HFFc6 (cell line): Measurements from ENCODE around the gene DNAH2. TPM values are rescaled to one million over a fixed set of nuclear protein-coding genes. Genes with fewer than 3 reads are reported as not detected.

Source experiments
- DNase-seq: peaks from one replicate; pipeline ENCODE4 v3.0.0-alpha.2; 2018
- H3K27ac Mint-ChIP-seq: 2 replicates; pipeline ENCODE4 v1.8.0; 2020; ENCODE audit warnings: mild to moderate bottlenecking, mixed read lengths
- H3K27me3 Mint-ChIP-seq: 2 replicates; pipeline ENCODE4 v1.8.0; 2021; ENCODE audit warnings: mild to moderate bottlenecking, moderate library complexity, mixed read lengths; ENCODE audit not compliant: insufficient read depth
- H3K36me3 Mint-ChIP-seq: 2 replicates; pipeline ENCODE4 v1.8.0; 2021; ENCODE audit warnings: low read depth, mixed read lengths
- H3K4me1 Mint-ChIP-seq: 2 replicates; pipeline ENCODE4 v1.8.0; 2020; ENCODE audit warnings: low read depth, mixed read lengths
- H3K4me3 Mint-ChIP-seq: 2 replicates; pipeline ENCODE4 v1.8.0; 2020; ENCODE audit warnings: mild to moderate bottlenecking, moderate library complexity, mixed read lengths
- H3K9me3 Mint-ChIP-seq: 2 replicates; pipeline ENCODE4 v1.8.0; 2020; ENCODE audit warnings: mild to moderate bottlenecking, mixed read lengths
- total RNA-seq, 6 experiments: library from RNA; stranded (reverse); fragmentation: NEBNext Ultra II Directional; extraction: Animal tissue kit (Norgen Biotek cat#: 25700); gene quantifications; 2 replicates in 1 of 6; 3 replicates in 5 of 6; pipeline ENCODE4 v1.2.3, GENCODE V29; 2021
- TF ChIP-seq, protein P1 (sequence below): fragments of 200-600 bp; sonication (generic); IDR thresholded peaks from 2 replicates; pipeline ENCODE4 v1.5.0; 2021; ENCODE audit warnings: antibody characterized with exemption, mild to moderate bottlenecking

DNAH2 gene
- total RNA-seq, 6 experiments from 2014 or later, result not detected

DNA sequence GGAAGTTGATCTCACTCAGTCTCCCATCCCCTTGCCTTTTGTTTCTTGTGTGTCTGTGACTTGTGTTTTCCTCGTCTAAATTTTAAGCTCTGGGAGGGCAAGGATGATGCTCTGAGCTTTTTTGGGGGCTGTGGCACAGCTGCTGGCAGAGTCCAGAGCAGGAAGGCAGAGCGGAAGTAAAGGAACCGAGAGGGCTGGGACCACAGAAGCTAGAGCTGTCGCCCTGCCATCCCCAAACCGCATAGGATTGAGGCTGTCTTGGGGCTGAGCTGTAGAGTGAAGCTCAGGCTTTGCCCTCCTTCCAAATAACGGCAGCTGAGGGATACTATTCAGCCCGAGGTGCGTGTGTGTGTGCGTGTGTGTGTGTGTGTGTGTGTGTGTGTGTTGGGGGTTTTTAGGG, 3.8 kb upstream of the DNAH2 start:
- Mint-ChIP-seq H3K27me3 (peaks cover 27% of the 10 kb centered on the region), H3K27ac (no peak overlapping the region)

DNA sequence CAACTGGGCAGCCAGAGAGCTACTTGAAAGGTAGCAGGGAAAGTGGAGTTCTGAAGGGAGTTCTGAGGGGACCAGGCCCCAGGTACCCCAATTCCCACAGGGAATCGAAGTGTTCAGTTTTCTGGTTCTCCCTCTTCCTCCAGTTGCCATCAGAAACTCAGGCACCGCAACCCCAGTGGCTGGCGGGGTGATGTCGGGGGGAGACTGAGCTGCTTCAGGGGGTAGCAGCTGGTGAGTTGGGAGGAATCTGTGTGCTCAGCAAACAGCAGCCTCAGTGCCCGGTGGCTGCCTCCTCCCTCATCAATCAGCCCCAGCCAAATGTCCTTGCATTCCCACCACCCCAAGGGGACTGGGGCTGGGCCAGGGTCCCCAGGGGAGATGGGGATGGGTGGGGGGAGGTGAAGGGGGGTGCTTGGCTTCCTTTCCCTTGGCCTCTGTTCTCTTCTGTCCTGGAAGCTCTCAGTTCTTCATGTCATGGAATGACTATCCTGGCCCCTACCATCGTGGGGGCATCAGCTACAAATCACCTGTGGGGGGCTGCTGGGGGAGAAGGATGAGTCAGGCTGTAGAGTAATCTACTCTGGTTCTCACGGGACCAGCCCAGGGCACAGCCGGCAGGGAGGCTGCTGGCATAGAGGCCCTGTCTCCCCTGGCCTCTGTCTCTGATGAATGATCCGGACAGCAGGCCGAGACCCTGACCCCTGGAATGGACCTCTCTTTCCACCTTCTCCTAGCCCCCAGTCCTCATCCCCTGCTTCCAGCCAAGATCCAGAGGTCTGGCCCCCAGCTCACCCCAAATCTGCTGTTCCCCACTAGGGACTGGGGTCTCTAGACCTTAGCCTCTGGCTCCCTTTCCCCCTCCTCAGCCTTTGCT, 2.6 kb upstream of the DNAH2 start:
- Mint-ChIP-seq H3K9me3 (no peaks in the 10 kb centered on the region), H3K36me3 (no peaks in the 10 kb centered on the region), H3K4me1 (peaks cover 15% of the 10 kb centered on the region), H3K27me3 (peaks cover 36% of the 10 kb centered on the region), H3K27ac (no peak overlapping the region), H3K4me3 (no peak overlapping the region)
- no peak for DNase-seq
- TF ChIP-seq, protein P1, sequence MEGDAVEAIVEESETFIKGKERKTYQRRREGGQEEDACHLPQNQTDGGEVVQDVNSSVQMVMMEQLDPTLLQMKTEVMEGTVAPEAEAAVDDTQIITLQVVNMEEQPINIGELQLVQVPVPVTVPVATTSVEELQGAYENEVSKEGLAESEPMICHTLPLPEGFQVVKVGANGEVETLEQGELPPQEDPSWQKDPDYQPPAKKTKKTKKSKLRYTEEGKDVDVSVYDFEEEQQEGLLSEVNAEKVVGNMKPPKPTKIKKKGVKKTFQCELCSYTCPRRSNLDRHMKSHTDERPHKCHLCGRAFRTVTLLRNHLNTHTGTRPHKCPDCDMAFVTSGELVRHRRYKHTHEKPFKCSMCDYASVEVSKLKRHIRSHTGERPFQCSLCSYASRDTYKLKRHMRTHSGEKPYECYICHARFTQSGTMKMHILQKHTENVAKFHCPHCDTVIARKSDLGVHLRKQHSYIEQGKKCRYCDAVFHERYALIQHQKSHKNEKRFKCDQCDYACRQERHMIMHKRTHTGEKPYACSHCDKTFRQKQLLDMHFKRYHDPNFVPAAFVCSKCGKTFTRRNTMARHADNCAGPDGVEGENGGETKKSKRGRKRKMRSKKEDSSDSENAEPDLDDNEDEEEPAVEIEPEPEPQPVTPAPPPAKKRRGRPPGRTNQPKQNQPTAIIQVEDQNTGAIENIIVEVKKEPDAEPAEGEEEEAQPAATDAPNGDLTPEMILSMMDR, result no peak

More for the DNA sequence above, 3.8 kb upstream of the DNAH2 start:
- H3K4me1 Mint-ChIP-seq, result peaks cover 15% of the 10 kb centered on the region
- H3K4me3 Mint-ChIP-seq, result no peak overlapping the region
- no peaks in the 10 kb centered on the region for H3K36me3 Mint-ChIP-seq
- TF ChIP-seq, protein P1, result no peak
- no peaks in the 10 kb centered on the region for H3K9me3 Mint-ChIP-seq
- DNase-seq, result no peak

DNA sequence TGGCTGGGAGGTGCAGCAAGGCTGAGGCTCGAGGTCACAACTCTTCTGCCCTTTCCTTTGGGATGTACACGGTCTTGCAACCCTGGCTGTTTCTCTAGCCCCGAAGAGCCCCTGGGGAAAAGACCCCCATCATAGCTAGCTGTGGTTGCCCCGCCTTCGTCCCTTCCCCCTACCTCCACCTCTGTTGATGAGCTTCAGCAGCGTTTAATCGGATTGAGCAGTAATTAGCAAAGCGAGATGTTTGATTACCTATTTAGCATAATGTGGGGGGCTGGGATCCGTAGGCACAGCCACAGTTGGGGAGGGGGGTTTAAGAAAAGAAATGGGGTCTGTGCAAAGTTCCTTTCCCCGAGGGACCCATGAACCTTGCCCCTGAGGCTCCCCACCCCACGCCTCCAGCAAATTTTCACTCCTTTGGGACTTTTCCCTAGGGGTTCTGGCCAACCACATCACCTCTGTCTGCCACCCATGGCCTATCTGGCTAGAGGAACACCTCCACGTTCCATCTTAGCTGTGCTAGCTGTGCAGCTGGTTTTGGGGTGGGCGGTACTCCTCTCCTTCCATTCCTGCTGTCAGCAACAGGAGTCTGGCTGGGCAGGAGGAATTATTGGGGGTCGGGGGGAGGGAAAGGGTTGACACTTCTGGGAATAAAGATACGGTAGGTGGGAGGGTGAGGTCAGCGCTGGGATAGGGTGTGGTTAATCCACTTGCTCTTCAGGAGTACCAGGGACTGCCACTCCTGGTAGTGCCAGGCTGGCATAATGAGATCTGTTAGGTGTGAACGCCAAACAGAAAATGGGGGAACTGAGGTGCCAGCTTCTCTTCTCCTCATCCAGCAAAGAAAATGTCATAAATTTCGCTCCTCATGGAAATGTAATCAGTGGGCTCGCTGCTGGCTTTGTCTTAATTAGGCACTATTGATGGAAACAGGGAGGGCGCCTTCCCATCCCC, 1.3 kb upstream of the DNAH2 start:
- peak overlapping the region; percentile 89 for H3K4me3 Mint-ChIP-seq
- H3K27me3 Mint-ChIP-seq, result peaks cover 41% of the 10 kb centered on the region
- H3K9me3 Mint-ChIP-seq, result no peaks in the 10 kb centered on the region
- no peaks in the 10 kb centered on the region for H3K36me3 Mint-ChIP-seq
- TF ChIP-seq, protein P1, result no peak
- peaks cover 7% of the 10 kb centered on the region for H3K4me1 Mint-ChIP-seq
- DNase-seq, result no peak
- peak overlapping the region; percentile 44; the same call in 1 of the 2 replicates for H3K27ac Mint-ChIP-seq

DNA sequence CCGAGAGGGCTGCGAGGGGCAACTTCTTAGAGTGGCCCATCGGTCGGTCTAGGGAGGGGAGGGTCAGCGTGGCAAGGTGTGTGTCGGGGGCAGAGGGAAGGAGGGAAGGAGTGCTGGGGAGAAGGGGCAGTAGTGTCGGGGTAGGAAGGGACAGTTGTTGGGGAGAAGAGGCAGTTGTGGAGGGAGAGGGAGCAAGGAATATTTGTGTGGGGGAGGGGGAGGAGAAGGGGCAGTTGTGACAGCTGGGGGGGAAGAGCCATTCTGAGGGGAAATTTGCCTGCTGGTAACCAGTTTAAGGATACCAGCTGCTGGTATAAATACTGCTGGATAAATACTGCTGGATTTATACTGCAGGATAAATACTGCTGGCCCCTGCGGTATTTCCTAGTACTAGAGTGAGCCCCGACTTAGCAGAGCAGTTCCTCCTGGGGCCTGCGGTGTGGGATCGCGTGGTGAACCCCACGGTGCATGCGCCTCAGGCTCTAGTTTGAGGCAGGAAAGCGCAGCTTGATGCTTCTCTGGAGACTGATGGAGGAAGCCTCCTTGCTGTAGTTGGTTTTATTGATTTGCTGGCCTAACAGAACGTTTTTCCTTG, 309 bp downstream of the DNAH2 start:
- Mint-ChIP-seq H3K27me3 (peaks cover 40% of the 10 kb centered on the region), H3K4me3 (peak overlapping the region; percentile 89), H3K36me3 (no peaks in the 10 kb centered on the region), H3K4me1 (peaks cover 7% of the 10 kb centered on the region), H3K9me3 (no peaks in the 10 kb centered on the region), H3K27ac (no peak overlapping the region)
- DNase-seq, result peak; percentile 9
- TF ChIP-seq, protein P1, result no peak

DNA sequence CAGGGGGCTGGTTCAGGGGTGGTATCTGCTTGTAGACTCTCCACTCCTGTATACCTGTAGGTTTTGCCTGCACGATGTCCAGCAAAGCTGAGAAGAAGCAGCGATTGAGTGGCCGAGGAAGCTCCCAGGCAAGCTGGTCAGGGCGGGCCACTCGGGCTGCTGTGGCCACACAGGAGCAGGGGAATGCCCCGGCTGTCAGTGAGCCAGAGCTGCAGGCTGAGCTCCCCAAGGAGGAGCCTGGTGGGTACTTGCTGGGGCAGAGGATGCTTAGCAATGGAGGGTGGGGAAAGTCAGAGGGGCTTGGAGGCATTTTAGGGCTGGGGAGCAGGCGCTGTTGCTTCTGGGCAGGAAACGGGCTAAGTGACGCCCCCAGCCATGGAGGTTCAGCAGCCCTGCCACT, 2.1 kb downstream of the DNAH2 start:
- TF ChIP-seq, protein P1, result no peak
- DNase-seq, result no peak
- H3K27me3 Mint-ChIP-seq, result peaks cover 36% of the 10 kb centered on the region
- H3K27ac Mint-ChIP-seq, result no peak overlapping the region
- no peaks in the 10 kb centered on the region for H3K36me3 Mint-ChIP-seq
- peaks cover 7% of the 10 kb centered on the region for H3K4me1 Mint-ChIP-seq
- no peak overlapping the region for H3K4me3 Mint-ChIP-seq
- no peaks in the 10 kb centered on the region for H3K9me3 Mint-ChIP-seq
